ENCODE results near the gene NOP14.

NOP14 gene

GRCh38 chr4:2914256-2915126 lies 48.7 kb downstream of the NOP14 start:
- POLR2A ChIA-PET: no interaction called here

GRCh38 chr4:2913168-2913567 lies 50.0 kb downstream of the NOP14 start:
- POLR2A ChIA-PET: no interaction called here
- Histone ChIP-seq H3K4me3 (ENCODE audit: low read depth, low read length) (no peak overlapping the region), H3K4me1 (ENCODE audit: control insufficient read depth, insufficient read depth, low read length) (no peaks in the 10 kb centered on the region), H3K36me3 (ENCODE audit: control insufficient read depth in 2 of 2, insufficient read depth in 1 of 2, low read length in 2 of 2) (peaks cover 0 to 77% of the 10 kb centered on the region in 2 experiments; a peak in 2 of 3 replicates), H3K9me3 (ENCODE audit: control insufficient read depth, insufficient read depth, low read depth, low read length) (no peaks in the 10 kb centered on the region), H3K27ac (ENCODE audit: extremely low read depth, low read depth, low read length) (no peak overlapping the region)
- CTCF ChIA-PET: no interaction called here
- TF ChIP-seq ZIC2 (tag by site-specific recombination; IDR thresholded peaks at IDR 0.05) (no peak), RBAK (tag by site-specific recombination; IDR thresholded peaks at IDR 0.05) (no peak), ZNF510 (tag by site-specific recombination; IDR thresholded peaks at IDR 0.05; ENCODE audit: insufficient replicate concordance) (no peak), PRDM1 (tag by site-specific recombination; IDR thresholded peaks at IDR 0.05) (no peak), ZBTB10 (tag by site-specific recombination; IDR thresholded peaks at IDR 0.05) (no peak), ZSCAN16 (tag by site-specific recombination; IDR thresholded peaks at IDR 0.05) (no peak), HOXC10 (CRISPR knock-in tag; IDR thresholded peaks at IDR 0.05) (no peak), ZNF341 (tag by site-specific recombination; IDR thresholded peaks at IDR 0.05; ENCODE audit: low read depth) (no peak), ZNF645 (tag by site-specific recombination; IDR thresholded peaks at IDR 0.05) (no peak), REPIN1 (tag by site-specific recombination; IDR thresholded peaks at IDR 0.05; ENCODE audit: low read depth) (no peak), ZNF580 (tag by site-specific recombination; IDR thresholded peaks at IDR 0.05) (no peak), ZNF157 (tag by site-specific recombination; IDR thresholded peaks at IDR 0.05) (no peak), ZNF692 (tag by site-specific recombination; IDR thresholded peaks at IDR 0.05) (no peak)

More at GRCh38 chr4:2914256-2915126, 48.7 kb downstream of the NOP14 start:
- no peaks in the 10 kb centered on the region for H3K9me3 ChIP-seq (ENCODE audit: control insufficient read depth, insufficient read depth, low read depth, low read length)
- H3K4me3 ChIP-seq (ENCODE audit: low read depth, low read length): no peak overlapping the region
- TF ChIP-seq ZNF114 (tag by site-specific recombination; IDR thresholded peaks at IDR 0.05): no peak
- CTCF ChIA-PET: interaction anchor here (1.0 kb wide), 1 partner anchor 64 kb away, joined by 4 read pairs; no protein-coding TSS in a partner anchor
- H3K36me3 ChIP-seq (ENCODE audit: control insufficient read depth in 2 of 2, insufficient read depth in 1 of 2, low read length in 2 of 2): peaks cover 0 to 63% of the 10 kb centered on the region in 2 experiments; a peak in 2 of 3 replicates
- no peak overlapping the region for H3K27ac ChIP-seq (ENCODE audit: extremely low read depth, low read depth, low read length)
- H3K4me1 ChIP-seq (ENCODE audit: control insufficient read depth, insufficient read depth, low read length): no peaks in the 10 kb centered on the region

GRCh38 chr4:2911868-2912267 lies 51.3 kb downstream of the NOP14 start:
- POLR2A ChIA-PET: no interaction called here

More at GRCh38 chr4:2911868-2912267, 51.3 kb downstream of the NOP14 start:
- Histone ChIP-seq H3K4me1 (ENCODE audit: control insufficient read depth, insufficient read depth, low read length) (no peaks in the 10 kb centered on the region), H3K36me3 (ENCODE audit: control insufficient read depth in 2 of 2, insufficient read depth in 1 of 2, low read length in 2 of 2) (peaks cover 0 to 86% of the 10 kb centered on the region in 2 experiments; a peak in 2 of 3 replicates), H3K4me3 (ENCODE audit: low read depth, low read length) (no peak overlapping the region), H3K9me3 (ENCODE audit: control insufficient read depth, insufficient read depth, low read depth, low read length) (no peaks in the 10 kb centered on the region), H3K27ac (ENCODE audit: extremely low read depth, low read depth, low read length) (no peak overlapping the region)
- CTCF ChIA-PET: no interaction called here
- no peak for TF ChIP-seq ZNF837 (tag by site-specific recombination; IDR thresholded peaks at IDR 0.05)
- TF ChIP-seq ZNF214 (tag by site-specific recombination; IDR thresholded peaks at IDR 0.05; ENCODE audit: borderline replicate concordance): no peak
- TF ChIP-seq ZNF324 (tag by site-specific recombination; IDR thresholded peaks at IDR 0.05): no peak

Measured in HEK293 (cell line).